Fibroblast of villous mesenchyme (primary cell): ENCODE results near the gene PLAAT2. TPM values are rescaled to one million over a fixed set of nuclear protein-coding genes. Genes with fewer than 3 reads are reported as not detected.

Experiments used
- DNase-seq: peaks from one replicate; pipeline ENCODE4 v3.0.0-alpha.2; 2010; ENCODE audit warnings: low read depth
- H3K4me3 ChIP-seq: 2 replicates; pipeline ENCODE4 v1.5.1; 2011; ENCODE audit warnings: low read depth, mild to moderate bottlenecking, low read length
- total RNA-seq: library from RNA; depleted of rRNA; stranded (reverse); fragments of >200 nt; gene quantifications from 2 replicates; pipeline ENCODE4 v1.2.3, GENCODE V29; 2012
- TF ChIP-seq, protein P1 (sequence below): IDR thresholded peaks from 2 replicates; pipeline ENCODE4 v1.5.1; 2012; ENCODE audit warnings: low read depth, mild to moderate bottlenecking, low read length; ENCODE audit not compliant: insufficient read depth

PLAAT2 gene
- not detected in 2 replicates for total RNA-seq

DNA sequence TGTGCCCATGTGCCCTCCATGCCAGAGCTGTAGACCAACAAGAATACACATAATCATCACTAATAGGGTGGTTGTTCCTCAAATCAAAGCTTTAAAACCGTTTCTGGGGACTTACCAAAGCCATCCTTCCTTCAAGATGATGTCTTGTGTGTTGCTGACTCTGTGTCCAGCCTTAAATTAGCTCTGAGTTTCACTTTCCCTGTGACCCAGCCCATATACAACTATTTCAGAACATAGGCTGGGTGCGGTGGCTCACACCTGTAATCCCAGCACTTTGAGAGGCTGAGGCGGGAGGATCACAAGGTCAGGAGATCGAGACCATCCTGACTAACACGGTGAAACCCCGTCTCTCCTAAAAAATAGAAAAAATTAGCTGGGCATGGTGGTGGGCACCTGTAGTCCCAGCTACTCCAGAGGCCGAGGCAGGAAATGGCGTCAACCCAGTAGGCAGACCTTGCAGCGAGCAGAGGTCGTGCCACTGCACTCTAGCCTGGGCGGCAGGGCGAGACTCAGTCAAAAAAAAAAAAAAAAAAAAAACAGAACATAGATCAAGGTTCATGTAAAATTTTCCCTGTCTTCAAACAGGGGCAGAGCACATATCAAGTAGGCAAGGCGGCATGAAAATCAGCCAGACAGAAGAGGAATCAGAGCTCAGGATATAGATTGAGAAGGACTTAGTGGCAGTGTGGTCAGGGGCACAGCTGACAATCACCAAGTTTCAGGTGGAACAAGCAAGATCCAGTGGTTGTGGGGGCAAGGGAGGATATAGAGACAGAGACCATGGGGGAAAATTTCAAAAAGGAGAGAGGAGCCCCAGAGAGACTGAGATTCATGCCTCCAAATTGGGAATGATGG, at the start of gene PLAAT2:
Gene PLAAT2, minus strand, starts transcription at position 179 of the 855 bp plus-strand sequence. Its CDS starts 55 bp downstream, at position 124.
- no peak for DNase-seq
- TF ChIP-seq, protein P1, sequence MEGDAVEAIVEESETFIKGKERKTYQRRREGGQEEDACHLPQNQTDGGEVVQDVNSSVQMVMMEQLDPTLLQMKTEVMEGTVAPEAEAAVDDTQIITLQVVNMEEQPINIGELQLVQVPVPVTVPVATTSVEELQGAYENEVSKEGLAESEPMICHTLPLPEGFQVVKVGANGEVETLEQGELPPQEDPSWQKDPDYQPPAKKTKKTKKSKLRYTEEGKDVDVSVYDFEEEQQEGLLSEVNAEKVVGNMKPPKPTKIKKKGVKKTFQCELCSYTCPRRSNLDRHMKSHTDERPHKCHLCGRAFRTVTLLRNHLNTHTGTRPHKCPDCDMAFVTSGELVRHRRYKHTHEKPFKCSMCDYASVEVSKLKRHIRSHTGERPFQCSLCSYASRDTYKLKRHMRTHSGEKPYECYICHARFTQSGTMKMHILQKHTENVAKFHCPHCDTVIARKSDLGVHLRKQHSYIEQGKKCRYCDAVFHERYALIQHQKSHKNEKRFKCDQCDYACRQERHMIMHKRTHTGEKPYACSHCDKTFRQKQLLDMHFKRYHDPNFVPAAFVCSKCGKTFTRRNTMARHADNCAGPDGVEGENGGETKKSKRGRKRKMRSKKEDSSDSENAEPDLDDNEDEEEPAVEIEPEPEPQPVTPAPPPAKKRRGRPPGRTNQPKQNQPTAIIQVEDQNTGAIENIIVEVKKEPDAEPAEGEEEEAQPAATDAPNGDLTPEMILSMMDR: no peak
- H3K4me3 ChIP-seq: no peak within 1 kb of the TSS

DNA sequence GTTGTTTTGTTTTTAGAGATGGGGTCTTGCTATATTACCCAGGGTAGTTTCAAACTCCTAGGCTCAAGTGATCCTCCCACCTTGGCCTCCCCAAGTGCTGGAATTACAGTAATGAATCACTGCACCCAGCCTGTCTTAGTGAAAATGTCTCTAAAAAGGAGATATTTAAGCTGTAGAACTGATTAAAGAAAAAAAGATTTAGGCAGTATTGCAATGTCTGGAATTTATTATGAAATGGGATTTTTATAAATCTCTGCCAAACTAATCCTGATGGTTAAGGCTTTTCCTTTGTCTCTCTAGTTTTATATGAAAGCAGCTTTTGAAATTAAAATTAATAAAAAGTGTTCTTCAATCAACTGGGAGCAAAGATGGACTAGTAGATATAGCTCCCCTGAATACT, 49.0 kb upstream of the PLAAT2 start:
- H3K4me3 ChIP-seq: no peak overlapping the region
- DNase-seq: no peak
- TF ChIP-seq, protein P1: no peak

GRCh38 chr11:63611395-63611747, 48.2 kb upstream of the PLAAT2 start:
- no peak for DNase-seq
- no peak overlapping the region for H3K4me3 ChIP-seq
- TF ChIP-seq, protein P1: no peak

DNA sequence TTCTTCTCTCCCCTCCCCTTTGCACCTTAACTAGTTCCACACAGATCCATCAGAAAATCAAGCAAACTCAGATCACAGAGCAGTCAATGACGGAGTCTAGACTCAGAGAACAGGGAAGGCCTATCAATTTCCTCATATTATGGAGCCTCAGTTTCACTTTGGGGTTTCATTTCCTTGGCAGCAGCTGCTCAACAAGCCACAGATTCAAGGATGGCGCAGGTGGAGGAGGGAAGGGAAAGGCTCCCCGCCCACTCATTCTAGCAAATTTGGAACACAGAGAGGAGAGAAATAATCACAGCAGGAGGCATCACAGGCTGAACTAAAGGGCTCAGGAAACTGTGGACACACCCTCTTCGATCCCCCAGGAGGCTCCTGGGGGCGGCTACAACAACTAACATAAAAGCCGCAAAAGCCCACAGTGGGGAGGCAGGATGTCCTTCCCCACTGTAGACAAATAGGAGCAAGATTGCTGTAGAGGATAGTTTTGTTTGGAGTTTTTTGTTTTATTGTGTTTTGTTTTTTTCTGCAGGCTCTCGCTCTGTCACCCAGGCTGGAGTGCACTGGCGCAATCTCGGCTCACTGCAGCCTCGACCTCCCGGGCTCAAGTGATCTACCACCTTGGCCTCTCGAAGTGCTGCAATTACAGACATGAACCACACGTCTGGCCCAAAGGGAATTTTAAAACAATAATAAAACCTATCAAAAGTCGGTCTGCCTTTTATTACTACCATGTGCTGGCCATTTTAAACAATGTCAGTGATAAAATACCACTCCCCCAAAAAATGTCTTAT, 47.6 kb upstream of the PLAAT2 start:
- peak; percentile 63 for DNase-seq
- H3K4me3 ChIP-seq: no peak overlapping the region
- TF ChIP-seq, protein P1: no peak

- TF ChIP-seq, protein P1: no peak
- no peak for DNase-seq
- H3K4me3 ChIP-seq: no peak overlapping the region
Observed at GRCh38 chr11:63609971-63610580, 46.9 kb upstream of the PLAAT2 start.

DNA sequence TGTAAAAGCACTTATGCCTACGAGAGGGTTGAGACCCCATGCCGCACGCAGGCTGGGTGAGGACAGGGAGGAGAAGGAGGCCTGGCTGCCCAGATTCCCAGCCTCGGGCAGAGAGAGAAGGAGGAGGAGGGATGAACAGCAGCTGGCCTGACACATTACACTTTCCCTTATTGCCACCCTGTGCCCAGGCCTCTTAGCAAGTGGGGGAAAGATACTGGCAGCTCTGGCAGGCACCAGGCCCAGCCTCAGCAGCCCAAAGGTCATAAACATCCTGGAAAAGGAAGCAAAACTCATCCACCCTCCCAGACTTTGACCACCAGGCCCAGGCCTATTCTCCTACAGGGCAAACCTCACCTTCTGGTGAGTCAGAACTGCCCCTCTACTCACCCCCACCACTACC, 46.4 kb upstream of the PLAAT2 start:
- no peak overlapping the region for H3K4me3 ChIP-seq
- TF ChIP-seq, protein P1: no peak
- DNase-seq: no peak
